ENCODE results near the gene IRS1. TPM values are rescaled to one million over a fixed set of nuclear protein-coding genes. Genes with fewer than 3 reads are reported as not detected.
A peak's percentile ranks its signal among the peaks of the same experiment; 100 is the strongest.

Gene IRS1
- total RNA-seq, 6 experiments from 2014 or later = 9.0 to 24.4 (median 15.8) TPM

DNA sequence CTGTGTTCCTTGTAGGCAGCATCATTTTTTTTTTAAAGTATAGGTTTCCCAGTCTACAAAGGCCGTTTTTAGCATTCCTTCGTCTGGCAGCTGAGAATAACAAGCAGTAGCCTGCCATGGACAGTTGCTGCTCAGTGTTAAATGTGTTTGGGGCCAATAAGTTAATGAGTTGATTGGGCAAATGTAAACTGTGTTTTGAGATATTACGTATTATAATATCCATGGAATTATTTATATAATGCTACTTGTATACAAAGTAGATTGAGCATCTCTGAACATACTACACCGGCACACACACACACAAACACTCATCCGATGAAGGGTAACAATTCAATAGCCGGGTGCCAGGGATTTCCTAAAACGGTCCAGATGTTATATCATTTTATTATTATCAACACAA lies 97.2 kb downstream of the IRS1 start:
- 81% methylated on average over 7 of the region's 7 CpGs for WGBS (ENCODE audit: insufficient coverage, low coverage, low lambda C conversion rate, missing lambda C conversion rate)
- DNase-seq = no peak
- TF ChIP-seq, protein P1, sequence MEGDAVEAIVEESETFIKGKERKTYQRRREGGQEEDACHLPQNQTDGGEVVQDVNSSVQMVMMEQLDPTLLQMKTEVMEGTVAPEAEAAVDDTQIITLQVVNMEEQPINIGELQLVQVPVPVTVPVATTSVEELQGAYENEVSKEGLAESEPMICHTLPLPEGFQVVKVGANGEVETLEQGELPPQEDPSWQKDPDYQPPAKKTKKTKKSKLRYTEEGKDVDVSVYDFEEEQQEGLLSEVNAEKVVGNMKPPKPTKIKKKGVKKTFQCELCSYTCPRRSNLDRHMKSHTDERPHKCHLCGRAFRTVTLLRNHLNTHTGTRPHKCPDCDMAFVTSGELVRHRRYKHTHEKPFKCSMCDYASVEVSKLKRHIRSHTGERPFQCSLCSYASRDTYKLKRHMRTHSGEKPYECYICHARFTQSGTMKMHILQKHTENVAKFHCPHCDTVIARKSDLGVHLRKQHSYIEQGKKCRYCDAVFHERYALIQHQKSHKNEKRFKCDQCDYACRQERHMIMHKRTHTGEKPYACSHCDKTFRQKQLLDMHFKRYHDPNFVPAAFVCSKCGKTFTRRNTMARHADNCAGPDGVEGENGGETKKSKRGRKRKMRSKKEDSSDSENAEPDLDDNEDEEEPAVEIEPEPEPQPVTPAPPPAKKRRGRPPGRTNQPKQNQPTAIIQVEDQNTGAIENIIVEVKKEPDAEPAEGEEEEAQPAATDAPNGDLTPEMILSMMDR (IDR thresholded peaks at IDR 0.05) = no peak
- TF ChIP-seq POLR2A (IDR thresholded peaks at IDR 0.05) = no peak
- Histone ChIP-seq H3K9me3 (no peaks in the 10 kb centered on the region), H3K27ac (no peak overlapping the region), H3K27me3 (no peaks in the 10 kb centered on the region), H3K4me3 (no peak overlapping the region), H3K4me1 (no peaks in the 10 kb centered on the region), H3K36me3 (no peaks in the 10 kb centered on the region)
- ATAC-seq = no peak
- intact Hi-C loops (cut with DNase I) = no loop called here

DNA sequence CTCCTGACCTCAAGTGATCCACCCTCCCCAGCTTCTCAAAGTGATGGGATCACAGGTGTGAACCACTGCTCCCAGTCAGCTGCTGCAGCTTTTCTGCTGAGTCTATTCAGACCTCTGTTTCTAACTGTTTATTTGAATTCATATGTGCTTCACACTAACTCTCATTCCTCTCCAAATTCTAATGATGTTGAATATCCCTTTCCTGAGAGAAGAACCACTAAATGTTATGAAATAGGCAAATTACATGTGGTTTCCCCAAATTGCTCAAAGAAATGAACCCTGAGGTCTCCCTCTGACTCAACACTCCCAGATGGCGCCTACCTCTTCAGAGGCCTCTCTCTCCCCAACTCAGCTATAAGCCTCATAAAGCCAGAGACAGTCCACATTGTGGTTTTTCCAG lies 98.6 kb downstream of the IRS1 start:
- ATAC-seq = no peak
- TF ChIP-seq, protein P1 (IDR thresholded peaks at IDR 0.05) = no peak
- TF ChIP-seq POLR2A (IDR thresholded peaks at IDR 0.05) = no peak
- 63% methylated on average over 1 of the region's 1 CpG for WGBS (ENCODE audit: insufficient coverage, low coverage, low lambda C conversion rate, missing lambda C conversion rate)

DNA sequence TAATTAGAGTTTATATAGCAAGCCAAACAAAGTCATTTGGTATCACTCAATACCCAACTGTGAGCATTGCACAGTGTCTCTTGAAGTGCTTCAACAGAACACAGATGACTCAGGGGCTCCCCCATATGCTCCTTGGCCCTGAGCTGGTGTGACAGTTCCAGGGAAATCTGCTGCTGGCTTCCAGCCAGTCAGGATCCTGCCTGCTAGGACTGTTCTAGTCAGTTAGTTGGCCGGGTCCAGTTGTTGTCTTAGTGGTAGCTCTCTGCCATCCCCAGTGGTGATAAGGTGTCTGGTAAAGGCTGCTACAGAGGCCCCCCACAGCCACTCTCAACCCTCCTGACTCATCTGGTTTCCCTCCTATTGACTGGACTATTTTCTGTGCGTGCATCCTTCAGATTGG lies 100.3 kb downstream of the IRS1 start:
- TF ChIP-seq, protein P1 (IDR thresholded peaks at IDR 0.05) = no peak
- TF ChIP-seq POLR2A (IDR thresholded peaks at IDR 0.05) = no peak
- ATAC-seq = peak in 2 of 4 donors; percentile 28 to 40
- DNase-seq = peak in 1 of 3 donors; percentile 48
- Histone ChIP-seq H3K27ac (no peak overlapping the region), H3K9me3 (no peaks in the 10 kb centered on the region), H3K36me3 (no peaks in the 10 kb centered on the region), H3K4me1 (no peaks in the 10 kb centered on the region), H3K27me3 (no peaks in the 10 kb centered on the region), H3K4me3 (no peak overlapping the region)
- no CpG with 5 or more reads among the region's 2 CpGs for WGBS (ENCODE audit: insufficient coverage, low coverage, low lambda C conversion rate, missing lambda C conversion rate)
- intact Hi-C loops (cut with DNase I) = no loop called here

More for the DNA sequence above, 98.6 kb downstream of the IRS1 start:
- DNase-seq = no peak
- Histone ChIP-seq H3K36me3 (no peaks in the 10 kb centered on the region), H3K4me1 (no peaks in the 10 kb centered on the region), H3K9me3 (no peaks in the 10 kb centered on the region), H3K27ac (no peak overlapping the region), H3K27me3 (no peaks in the 10 kb centered on the region), H3K4me3 (no peak overlapping the region)
- intact Hi-C loops (cut with DNase I) = no loop called here

DNA sequence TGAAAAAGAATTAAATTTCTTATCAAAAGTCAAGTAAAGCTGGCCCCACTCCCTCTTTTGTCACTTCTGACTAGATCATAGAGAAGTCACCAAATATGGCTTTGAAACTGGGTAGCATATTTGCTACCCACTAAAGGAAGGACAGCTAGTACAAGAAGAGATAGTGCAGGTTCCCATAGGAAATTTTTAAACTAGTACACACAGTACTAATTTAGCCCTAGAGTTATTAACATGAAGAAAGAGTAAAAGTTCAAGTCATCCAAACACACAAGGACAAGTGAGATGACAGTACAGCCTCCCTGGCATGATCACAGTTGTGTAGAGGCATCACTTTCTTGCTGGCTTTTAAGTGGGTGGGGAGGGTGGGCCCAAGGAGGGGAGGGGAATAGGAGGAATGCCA lies 100.9 kb downstream of the IRS1 start:
- DNase-seq (no peak), ATAC-seq (no peak)
- no peaks in the 10 kb centered on the region for H3K4me1 ChIP-seq
- H3K4me3 ChIP-seq = no peak overlapping the region
- no peaks in the 10 kb centered on the region for H3K9me3 ChIP-seq
- intact Hi-C loops (cut with DNase I) = no loop called here
- H3K36me3 ChIP-seq = no peaks in the 10 kb centered on the region
- H3K27ac ChIP-seq = no peak overlapping the region
- no peak for TF ChIP-seq POLR2A (IDR thresholded peaks at IDR 0.05)
- TF ChIP-seq, protein P1 (IDR thresholded peaks at IDR 0.05) = no peak
- H3K27me3 ChIP-seq = no peaks in the 10 kb centered on the region
